HEK293T (cell line): ENCODE data around the gene LAMB2.

Source experiments
- CTCF ChIA-PET: fragments of 350-600 bp; formaldehyde crosslinking; extraction: SDS; loops from one replicate; lab custom pipeline; 2021; ENCODE audit warnings: antibody characterized with exemption, inconsistent platforms; lab: Yijun Ruan, JAX
- POLR2A ChIA-PET: fragments of 350-600 bp; formaldehyde crosslinking; extraction: SDS; loops from one replicate; lab custom pipeline; 2020; ENCODE audit warnings: antibody characterized with exemption, inconsistent platforms; lab: Yijun Ruan, JAX
- DNase-seq: peaks from one replicate; pipeline ENCODE4 v3.0.0; 2012; ENCODE audit warnings: mixed read lengths; ENCODE audit errors: extremely low spot score
- ARNT ChIP-seq: fragments of 450-650 bp; IDR thresholded peaks from 2 replicates; pipeline ENCODE4 v1.6.1; 2017; ENCODE audit warnings: mild to moderate bottlenecking
- BHLHE40 ChIP-seq: fragments of 450-650 bp; IDR thresholded peaks from 2 replicates; pipeline ENCODE4 v1.6.1; 2016; ENCODE audit warnings: mild to moderate bottlenecking, moderate library complexity, borderline replicate concordance
- CTBP1 ChIP-seq: fragments of 450-650 bp; IDR thresholded peaks from 2 replicates; pipeline ENCODE4 v1.6.1; 2016; ENCODE audit warnings: borderline replicate concordance
- ELF4 ChIP-seq: fragments of 450-650 bp; IDR thresholded peaks from 2 replicates; pipeline ENCODE4 v1.6.1; 2017; ENCODE audit warnings: antibody characterized with exemption
- FOXA1 ChIP-seq: fragments of 450-650 bp; IDR thresholded peaks from 2 replicates; pipeline ENCODE4 v1.6.1; 2016; ENCODE audit warnings: mild to moderate bottlenecking
- FOXK2 ChIP-seq: fragments of 450-650 bp; IDR thresholded peaks from 2 replicates; pipeline ENCODE4 v1.6.1; 2016; ENCODE audit warnings: mild to moderate bottlenecking
- FOXM1 ChIP-seq: fragments of 450-650 bp; IDR thresholded peaks from 2 replicates; pipeline ENCODE4 v1.6.1; 2017; ENCODE audit warnings: mild to moderate bottlenecking, borderline replicate concordance
- HDGF ChIP-seq: fragments of 450-650 bp; IDR thresholded peaks from 2 replicates; pipeline ENCODE4 v1.6.1; 2017; ENCODE audit warnings: antibody characterized with exemption, borderline replicate concordance
- L3MBTL2 ChIP-seq: fragments of 450-650 bp; conservative IDR thresholded peaks from 2 replicates; pipeline ENCODE4 v1.6.1; 2016; ENCODE audit warnings: mild to moderate bottlenecking
- LEF1 ChIP-seq: fragments of 450-650 bp; IDR thresholded peaks from 2 replicates; pipeline ENCODE4 v1.6.1; 2017; ENCODE audit warnings: mild to moderate bottlenecking, borderline replicate concordance
- NFRKB ChIP-seq: fragments of 450-650 bp; IDR thresholded peaks from 2 replicates; pipeline ENCODE4 v1.6.1; 2016; ENCODE audit warnings: mild to moderate bottlenecking, moderate library complexity
- SP1 ChIP-seq: fragments of 450-650 bp; IDR thresholded peaks from 2 replicates; pipeline ENCODE4 v1.6.1; 2017
- SUZ12 ChIP-seq: fragments of 450-650 bp; IDR thresholded peaks from 2 replicates; pipeline ENCODE4 v1.6.1; 2016; ENCODE audit warnings: mild to moderate bottlenecking
- TARDBP ChIP-seq: fragments of 450-650 bp; IDR thresholded peaks from 2 replicates; pipeline ENCODE4 v1.6.1; 2016
- ZNF384 ChIP-seq: fragments of 450-650 bp; IDR thresholded peaks from 2 replicates; pipeline ENCODE4 v1.6.1; 2016
- TF ChIP-seq, protein P1 (sequence below): fragments of 450-650 bp; IDR thresholded peaks from 2 replicates; pipeline ENCODE4 v1.6.1; 2016

Gene LAMB2

GRCh38 chr3:49098910-49099630 lies 33.8 kb downstream of the LAMB2 start:
- DNase-seq: no peak
- ChIA-PET POLR2A (interaction anchor here (1.2 to 1.4 kb wide), 2 partner anchors 70 to 77 kb away, joined by 3 to 4 read pairs; partner anchors contain the start of gene IMPDH2), CTCF (no interaction called here)
- TF ChIP-seq SUZ12 (no peak), TARDBP (no peak), BHLHE40 (no peak), FOXA1 (no peak), NFRKB (no peak), FOXK2 (no peak), CTBP1 (no peak), HDGF (no peak)
- TF ChIP-seq, protein P1, sequence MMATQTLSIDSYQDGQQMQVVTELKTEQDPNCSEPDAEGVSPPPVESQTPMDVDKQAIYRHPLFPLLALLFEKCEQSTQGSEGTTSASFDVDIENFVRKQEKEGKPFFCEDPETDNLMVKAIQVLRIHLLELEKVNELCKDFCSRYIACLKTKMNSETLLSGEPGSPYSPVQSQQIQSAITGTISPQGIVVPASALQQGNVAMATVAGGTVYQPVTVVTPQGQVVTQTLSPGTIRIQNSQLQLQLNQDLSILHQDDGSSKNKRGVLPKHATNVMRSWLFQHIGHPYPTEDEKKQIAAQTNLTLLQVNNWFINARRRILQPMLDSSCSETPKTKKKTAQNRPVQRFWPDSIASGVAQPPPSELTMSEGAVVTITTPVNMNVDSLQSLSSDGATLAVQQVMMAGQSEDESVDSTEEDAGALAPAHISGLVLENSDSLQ: no peak

- POLR2A ChIA-PET: no interaction called here
- TF ChIP-seq FOXK2 (no peak), L3MBTL2 (no peak), SP1 (no peak), FOXM1 (no peak), BHLHE40 (no peak), ARNT (no peak), ELF4 (no peak), LEF1 (no peak), HDGF (no peak), TARDBP (no peak), SUZ12 (no peak), CTBP1 (no peak), NFRKB (no peak), FOXA1 (no peak), ZNF384 (no peak)
- TF ChIP-seq, protein P1: no peak
- no peak for DNase-seq
- CTCF ChIA-PET: no interaction called here
Measured at GRCh38 chr3:49098429-49098828, 34.4 kb downstream of the LAMB2 start.

DNA sequence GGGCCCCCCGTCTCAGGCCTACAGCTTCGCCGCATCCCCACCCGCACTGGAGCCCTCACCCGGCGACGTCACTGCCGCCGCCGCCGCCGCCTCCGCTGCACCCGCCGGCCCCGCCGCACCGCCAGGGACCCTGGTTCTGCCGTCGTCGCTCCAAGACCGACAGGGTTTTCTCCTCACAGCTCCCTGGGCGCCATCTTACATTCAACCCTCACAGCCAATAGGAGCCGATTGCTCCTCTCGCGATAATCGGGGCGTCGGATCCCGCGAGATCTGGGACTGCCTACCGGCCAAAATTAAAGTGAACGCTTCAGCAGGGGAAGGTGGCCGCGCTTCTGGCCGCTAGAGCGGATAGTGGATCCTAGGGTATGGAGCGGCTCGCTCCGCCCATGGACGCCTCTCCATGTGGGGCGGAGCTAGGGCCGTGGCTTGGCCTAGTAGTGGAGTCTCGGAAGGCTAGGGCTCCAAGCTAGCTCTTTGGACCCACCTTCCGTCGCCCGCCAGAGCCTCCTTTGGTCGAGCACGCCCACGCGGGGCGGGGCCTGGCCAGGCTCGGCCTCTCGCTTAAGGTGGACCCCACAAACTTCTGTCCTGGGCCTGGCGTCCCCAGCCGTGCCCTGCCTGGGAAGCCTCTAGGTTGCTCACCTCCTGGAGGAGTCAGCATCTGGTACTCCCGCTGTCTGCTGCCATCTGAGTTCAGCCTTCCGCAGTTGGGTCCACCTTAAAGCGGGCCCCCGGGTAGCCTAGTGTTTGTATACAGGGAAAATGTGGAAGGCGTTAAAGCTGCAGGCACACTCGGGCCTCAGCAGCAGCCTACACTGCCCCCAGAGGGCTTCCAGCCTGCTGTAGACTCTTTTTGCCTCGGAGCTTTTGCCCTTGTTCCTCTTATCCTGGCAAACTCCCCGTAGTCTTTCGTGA lies 38.7 kb downstream of the LAMB2 start, which contains the start of gene QRICH1:
TSS of gene QRICH1 (minus strand) at position 219 of the 915 bp plus-strand sequence. CDS start 17,054 bp downstream, outside the sequence.
- TF ChIP-seq FOXK2 (no peak; the same call in 1 of the 2 replicates), ZNF384 (no peak), SP1 (peak; percentile 94), ARNT (no peak), L3MBTL2 (no peak), ELF4 (peak; percentile 48), TARDBP (no peak), FOXM1 (peak; percentile 96), NFRKB (no peak), FOXA1 (no peak), CTBP1 (no peak), SUZ12 (no peak), HDGF (peak; percentile 94), LEF1 (no peak; the same call in 1 of the 2 replicates), BHLHE40 (no peak)
- TF ChIP-seq, protein P1: no peak
- POLR2A ChIA-PET: interaction anchor here (0.6 to 4.0 kb wide), 21 partner anchors 10 to 572 kb away, joined by 3 to 49 read pairs (median 6); partner anchors contain the start of genes DAG1, DALRD3, IMPDH2 and LAMB2
- CTCF ChIA-PET: interaction anchor here (0.6 to 1.4 kb wide), 6 partner anchors 10 to 86 kb away, joined by 3 to 7 read pairs (median 4); partner anchors contain the start of genes DALRD3, NDUFAF3 and QARS1
- peak; percentile 94 for DNase-seq

DNA sequence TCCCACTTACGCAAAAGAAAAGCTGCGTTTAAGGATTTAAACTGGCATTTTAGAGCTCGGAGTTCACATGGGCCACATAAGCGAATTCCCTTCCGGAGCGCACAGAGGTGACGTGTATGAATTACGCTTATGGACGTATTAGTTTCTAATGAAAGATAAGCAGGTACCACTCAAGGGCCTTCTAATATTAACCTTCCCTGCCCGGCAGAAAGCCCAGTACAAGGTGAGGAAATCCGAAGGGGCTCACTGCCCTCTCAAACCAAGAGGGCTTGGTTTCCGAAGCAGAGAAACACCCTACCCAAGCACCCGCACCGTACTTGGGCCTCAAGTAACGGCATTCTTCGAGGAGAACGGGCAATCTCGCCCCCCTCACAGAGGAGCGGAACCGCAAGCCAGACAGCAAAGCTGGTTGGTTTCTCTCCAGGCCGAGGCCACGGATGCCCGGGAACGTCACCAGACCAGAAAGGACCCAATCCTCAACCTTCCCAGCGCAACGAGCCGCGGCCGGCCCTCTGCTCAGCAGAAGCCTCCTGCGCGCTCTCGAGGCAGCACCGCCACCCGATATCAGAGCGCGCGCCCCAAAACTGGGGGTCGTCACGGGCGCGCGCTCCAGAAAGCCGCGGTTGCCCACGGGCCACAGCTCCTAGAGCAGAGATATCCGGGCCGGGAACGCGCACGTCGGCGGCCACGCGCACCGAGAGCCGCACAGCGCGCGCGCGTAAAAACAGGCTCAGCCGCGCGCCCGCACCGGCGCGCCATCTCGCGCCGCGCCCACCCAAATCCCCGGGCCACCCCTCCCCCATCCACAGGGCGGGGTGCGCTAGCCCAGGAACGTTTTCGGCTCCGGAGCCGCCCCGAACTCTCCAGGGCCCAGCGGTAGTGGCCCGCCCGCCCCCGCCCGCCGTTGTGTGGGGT lies 39.7 kb downstream of the LAMB2 start:
- peak; percentile 73 for DNase-seq
- POLR2A ChIA-PET: interaction anchor here (0.7 to 4.0 kb wide), 26 partner anchors 8 to 376 kb away, joined by 3 to 49 read pairs (median 6); partner anchors contain the start of genes DAG1, DALRD3, IMPDH2 and LAMB2
- TF ChIP-seq FOXM1: no peak
- TF ChIP-seq LEF1: no peak
- no peak for TF ChIP-seq TARDBP
- TF ChIP-seq BHLHE40: no peak
- no peak for TF ChIP-seq FOXA1
- no peak for TF ChIP-seq ARNT
- no peak for TF ChIP-seq L3MBTL2
- TF ChIP-seq, protein P1: no peak
- no peak for TF ChIP-seq HDGF
- CTCF ChIA-PET: interaction anchor here (1.0 to 1.4 kb wide), 5 partner anchors 11 to 86 kb away, joined by 3 to 7 read pairs (median 5); partner anchors contain the start of genes NDUFAF3 and QARS1
